ENCODE data around the gene FURIN.
A peak's percentile ranks its signal among the peaks of the same experiment; 100 is the strongest.
"Not testable (repeated sequence)": the region's sequence is repeated elsewhere in the genome, so short reads cannot be mapped to it uniquely, and the experiment has no call there.

FURIN gene

GRCh38 chr15:90902040-90902839 is 33.9 kb downstream of the FURIN start:
- DNase-seq (ENCODE audit: low spot score): peak; percentile 89

DNA sequence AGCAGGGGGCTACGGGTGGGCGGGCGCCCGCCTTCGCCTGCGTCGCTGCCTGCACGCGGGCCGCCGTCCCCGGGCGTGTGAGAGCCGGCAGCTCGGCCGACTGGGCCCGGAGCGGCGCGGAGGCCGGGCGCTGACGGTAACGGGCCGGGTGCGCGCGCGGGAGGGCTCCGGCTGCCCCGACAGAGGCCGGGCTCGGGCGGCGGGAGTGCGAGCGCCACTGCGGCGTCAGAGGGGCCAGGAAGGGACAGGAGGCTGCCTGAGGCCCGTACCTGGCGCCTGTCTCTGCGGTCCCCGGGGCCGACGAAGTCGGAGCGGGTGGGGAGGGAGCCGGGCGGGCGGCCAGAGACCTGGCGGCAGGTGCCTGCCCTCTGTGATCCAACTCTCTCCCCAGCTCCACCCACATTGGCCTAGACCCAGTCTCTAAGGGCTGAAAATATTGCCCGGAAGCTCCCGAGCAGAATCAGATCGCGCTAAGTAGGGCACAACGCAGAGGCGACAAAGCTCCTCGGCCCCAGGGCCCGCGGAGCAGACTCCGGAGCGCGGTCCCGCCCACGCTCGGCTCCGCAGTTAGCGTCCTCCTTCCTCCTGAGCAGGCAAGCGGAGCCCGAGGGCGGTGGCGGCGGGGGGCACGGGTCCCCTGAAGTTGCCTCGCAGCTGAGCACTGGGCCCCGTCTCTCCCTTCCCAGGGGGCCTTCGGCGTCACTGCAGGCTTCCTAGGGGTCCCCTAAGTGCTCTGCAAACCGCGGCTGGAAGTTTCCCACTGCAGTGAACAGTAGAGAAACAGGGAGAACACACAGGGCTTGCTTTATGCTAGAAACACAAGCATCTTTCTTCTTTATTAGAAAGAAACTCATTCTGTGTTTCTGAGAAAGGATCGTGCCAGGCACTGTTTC is 34.7 kb downstream of the FURIN start, which contains the start of gene MAN2A2:
TSS of gene MAN2A2 (plus strand) at position 463 of the 893 bp plus-strand sequence. CDS start 906 bp downstream, outside the sequence.
- DNase-seq (ENCODE audit: low spot score): peak; percentile 79

GRCh38 chr15:90903733-90904536 is 35.5 kb downstream of the FURIN start:
- no peak for DNase-seq (ENCODE audit: low spot score)

- DNase-seq (ENCODE audit: low spot score): no peak
Observed at GRCh38 chr15:90904746-90905145, 36.4 kb downstream of the FURIN start.

GRCh38 chr15:90905306-90906180 is 37.2 kb downstream of the FURIN start:
- DNase-seq (ENCODE audit: low spot score): no peak

GRCh38 chr15:90906181-90906849 is 37.9 kb downstream of the FURIN start:
- no peak for DNase-seq (ENCODE audit: low spot score)

GRCh38 chr15:90907051-90907660 is 38.8 kb downstream of the FURIN start:
- DNase-seq (ENCODE audit: low spot score): no peak

DNA sequence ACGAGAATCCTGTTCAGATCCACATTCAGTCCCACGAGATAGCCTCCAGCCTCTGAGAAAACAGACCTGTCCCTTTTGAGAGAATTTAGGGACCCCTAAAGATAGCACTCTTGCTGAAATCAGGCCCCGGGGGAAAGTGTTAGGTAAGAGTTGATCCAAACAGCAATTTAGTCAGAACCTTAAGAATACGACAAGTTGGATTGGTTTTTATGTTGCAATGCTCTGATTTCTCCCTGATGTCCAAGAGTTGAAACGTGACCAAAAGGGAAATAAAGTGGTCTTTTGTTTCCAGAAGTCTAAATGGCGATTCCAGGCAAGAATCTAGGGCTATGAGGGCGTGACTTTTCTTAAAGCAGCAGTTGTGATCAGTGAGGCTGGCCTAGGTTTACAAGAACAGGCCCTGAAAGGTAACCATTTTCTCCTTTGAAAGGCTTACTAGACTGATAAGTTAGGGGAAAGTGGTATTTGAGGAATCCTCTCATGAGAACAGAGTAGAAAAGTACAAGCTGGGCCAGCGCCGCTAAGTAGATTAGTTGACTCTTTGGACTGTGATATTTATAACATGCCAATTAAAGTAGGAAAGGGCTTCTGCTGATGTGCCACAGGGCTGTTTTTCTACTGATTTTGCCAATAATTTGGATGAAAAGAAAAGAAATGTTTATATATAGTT is 39.6 kb downstream of the FURIN start:
- DNase-seq (ENCODE audit: low spot score): no peak

DNA sequence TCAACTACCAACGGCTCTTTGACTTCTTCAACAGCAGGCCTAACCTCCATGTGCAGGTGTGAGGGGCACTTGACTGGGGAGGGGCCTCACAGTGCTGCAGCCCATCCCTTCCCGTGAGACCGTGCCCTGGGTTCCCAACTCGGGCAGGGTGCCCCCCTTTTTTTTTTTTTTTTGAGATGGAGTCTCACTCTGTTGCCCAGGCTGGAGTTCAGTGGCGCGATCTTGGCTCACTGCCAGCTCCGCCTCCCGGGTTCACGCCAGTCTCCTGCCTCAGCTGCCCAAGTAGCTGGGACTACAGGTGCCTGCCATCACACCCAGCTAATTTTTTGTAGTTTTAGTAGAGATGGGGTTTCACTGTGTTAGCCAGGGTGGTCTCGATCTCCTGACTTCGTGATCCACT is 41.1 kb downstream of the FURIN start:
- DNase-seq (ENCODE audit: low spot score): not testable (repeated sequence)

GRCh38 chr15:90909976-90910375 is 41.6 kb downstream of the FURIN start:
- DNase-seq (ENCODE audit: low spot score): no peak

DNA sequence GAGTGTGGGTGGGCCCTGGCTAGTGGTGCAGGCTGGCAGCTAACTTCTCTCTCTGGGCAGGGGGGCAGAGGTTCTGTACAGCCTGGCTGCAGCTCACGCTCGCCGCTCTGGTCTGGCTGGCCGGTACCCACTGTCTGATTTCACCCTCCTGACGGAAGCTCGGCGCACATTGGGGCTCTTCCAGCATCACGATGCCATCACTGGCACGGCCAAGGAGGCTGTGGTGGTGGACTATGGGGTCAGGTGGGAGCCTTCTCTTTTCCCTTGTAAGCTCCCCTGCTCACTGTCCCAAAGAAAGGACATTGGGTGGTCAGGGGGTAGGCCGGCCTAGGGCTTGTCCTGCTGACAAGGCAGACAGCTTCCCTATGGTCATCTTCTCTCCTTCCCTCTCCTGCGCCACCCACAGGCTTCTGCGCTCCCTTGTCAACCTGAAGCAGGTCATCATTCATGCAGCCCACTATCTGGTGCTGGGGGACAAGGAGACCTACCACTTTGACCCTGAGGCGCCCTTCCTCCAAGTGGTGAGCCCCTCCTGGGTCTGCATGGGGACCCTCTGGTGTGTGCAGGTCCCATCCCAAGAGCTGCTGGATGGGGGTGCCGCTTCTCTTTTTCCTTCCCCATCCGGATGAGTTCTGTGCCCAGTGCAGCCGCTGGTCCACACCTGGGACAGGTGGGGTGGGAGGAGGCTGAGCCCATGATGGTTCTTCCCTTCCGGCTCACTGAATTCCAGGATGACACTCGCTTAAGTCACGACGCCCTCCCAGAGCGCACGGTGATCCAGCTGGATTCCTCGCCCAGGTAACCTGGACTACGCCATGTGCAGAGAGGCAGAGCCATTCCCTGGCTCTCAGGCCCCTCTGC is 42.3 kb downstream of the FURIN start:
- no peak for DNase-seq (ENCODE audit: low spot score)

DNA sequence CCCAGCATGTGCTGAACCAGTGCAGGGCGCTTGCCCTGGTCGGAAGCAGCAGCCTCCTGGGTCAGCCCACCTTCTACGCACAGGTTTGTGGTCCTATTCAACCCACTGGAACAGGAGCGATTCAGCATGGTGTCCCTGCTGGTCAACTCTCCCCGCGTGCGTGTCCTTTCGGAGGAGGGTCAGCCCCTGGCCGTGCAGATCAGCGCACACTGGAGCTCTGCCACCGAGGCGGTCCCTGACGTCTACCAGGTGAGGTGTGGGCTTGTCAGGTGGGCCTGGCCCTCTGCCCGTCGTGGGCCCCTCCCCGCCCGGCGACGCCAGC is 42.9 kb downstream of the FURIN start:
- DNase-seq (ENCODE audit: low spot score): no peak

DNA sequence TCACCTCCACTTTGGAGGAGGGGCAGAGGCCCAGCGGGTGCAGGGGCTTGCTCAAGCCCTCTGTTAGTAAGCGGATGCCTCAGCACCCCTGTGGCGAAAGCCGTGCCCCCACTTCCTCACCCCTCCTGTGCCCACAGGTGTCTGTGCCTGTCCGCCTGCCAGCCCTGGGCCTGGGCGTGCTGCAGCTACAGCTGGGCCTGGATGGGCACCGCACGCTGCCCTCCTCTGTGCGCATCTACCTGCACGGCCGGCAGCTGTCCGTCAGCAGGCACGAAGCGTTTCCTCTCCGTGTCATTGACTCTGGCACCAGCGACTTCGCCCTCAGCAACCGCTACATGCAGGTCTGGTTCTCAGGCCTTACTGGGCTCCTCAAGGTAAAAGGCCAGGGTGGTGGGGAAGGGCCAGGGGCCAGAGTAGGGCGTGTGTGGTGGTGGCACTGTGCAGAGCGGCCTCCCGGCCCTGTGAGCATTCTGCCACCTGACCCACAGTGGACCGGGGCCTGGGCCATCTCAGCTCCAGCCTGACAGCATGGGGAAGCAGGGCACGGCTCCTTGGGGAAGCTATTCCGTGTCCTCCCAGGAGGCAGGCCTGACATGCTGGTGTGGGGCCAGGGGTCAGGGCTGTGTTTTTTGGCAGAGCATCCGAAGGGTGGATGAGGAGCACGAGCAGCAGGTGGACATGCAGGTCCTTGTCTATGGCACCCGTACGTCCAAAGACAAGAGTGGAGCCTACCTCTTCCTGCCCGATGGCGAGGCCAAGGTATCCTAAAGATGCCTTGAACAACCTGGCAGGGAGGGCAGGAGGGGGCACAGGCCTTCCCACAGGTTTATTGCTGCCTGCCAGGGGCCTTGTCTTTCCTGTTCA is 43.8 kb downstream of the FURIN start:
- DNase-seq (ENCODE audit: low spot score): no peak

DNA sequence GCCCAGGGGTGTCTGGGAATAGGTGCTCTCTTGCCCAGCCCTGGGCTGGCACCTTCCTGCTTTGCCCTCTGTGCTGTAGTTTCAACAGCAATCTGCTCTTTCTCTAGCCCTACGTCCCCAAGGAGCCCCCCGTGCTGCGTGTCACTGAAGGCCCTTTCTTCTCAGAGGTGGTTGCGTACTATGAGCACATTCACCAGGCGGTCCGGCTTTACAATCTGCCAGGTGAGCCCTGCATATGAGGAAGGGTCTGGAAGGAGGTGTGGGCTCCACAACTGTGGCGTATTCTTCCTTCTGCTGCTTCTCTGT is 44.3 kb downstream of the FURIN start:
- DNase-seq (ENCODE audit: low spot score): no peak

DNA sequence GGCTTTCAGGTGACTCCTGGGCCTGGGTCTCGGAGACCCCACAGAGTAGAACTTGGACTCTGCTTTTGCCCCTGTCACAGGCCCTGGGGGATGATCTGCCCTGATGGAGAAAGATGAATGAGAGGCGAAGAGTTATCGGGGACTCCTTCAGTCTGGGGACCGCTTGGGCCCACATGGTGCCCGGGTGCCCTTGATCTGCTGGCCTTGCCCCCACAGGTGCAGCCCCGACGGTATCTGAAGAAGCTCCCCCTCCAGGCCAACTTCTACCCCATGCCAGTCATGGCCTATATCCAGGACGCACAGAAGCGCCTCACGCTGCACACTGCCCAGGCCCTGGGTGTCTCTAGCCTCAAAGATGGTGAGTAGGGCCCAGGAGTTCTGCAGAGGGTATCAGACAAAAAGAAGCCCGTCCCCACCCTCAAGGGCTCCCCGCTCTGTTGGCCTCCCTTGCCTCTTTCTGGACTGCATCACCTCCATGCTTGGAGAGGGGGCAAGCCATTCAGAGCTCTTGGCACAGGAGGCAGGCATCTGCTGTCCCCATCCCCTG is 45.1 kb downstream of the FURIN start:
- no peak for DNase-seq (ENCODE audit: low spot score)

- DNase-seq (ENCODE audit: low spot score): no peak
Observed at GRCh38 chr15:90914305-90915080, 46.1 kb downstream of the FURIN start.

Measured in Ammon's horn (tissue), 1 donor.